ENCODE measurements around the gene MAP7D3.
"Not testable (repeated sequence)": the region's sequence is repeated elsewhere in the genome, so short reads cannot be mapped to it uniquely, and the experiment has no call there.

Gene MAP7D3

GRCh38 chrX:136251041-136251991 is at the start of gene MAP7D3:
TSS of gene MAP7D3 (minus strand) at chrX:136251400. CDS start at chrX:136251358, 42 bp downstream.
- FAIRE-seq = no peak

GRCh38 chrX:136300721-136301120 is 49.5 kb upstream of the MAP7D3 start, which contains the start of gene ADGRG4:
TSS of gene ADGRG4 (plus strand) at chrX:136300963. CDS start at chrX:136308778, 7,815 bp downstream.
- FAIRE-seq = not testable (repeated sequence)

- no peak for FAIRE-seq
Observed at GRCh38 chrX:136295380-136295779, 44.2 kb upstream of the MAP7D3 start.

- FAIRE-seq = no peak
Observed at GRCh38 chrX:136292656-136293055, 41.5 kb upstream of the MAP7D3 start.

- FAIRE-seq = no peak
Observed at GRCh38 chrX:136291824-136292223, 40.6 kb upstream of the MAP7D3 start.

GRCh38 chrX:136286375-136286774 is 35.2 kb upstream of the MAP7D3 start:
- not testable (repeated sequence) for FAIRE-seq

GRCh38 chrX:136275553-136275952 is 24.4 kb upstream of the MAP7D3 start:
- no peak for FAIRE-seq

GRCh38 chrX:136273986-136274385 is 22.8 kb upstream of the MAP7D3 start:
- no peak for FAIRE-seq

- FAIRE-seq = no peak
Observed at GRCh38 chrX:136272325-136272724, 21.1 kb upstream of the MAP7D3 start.

GRCh38 chrX:136271300-136271699 is 20.1 kb upstream of the MAP7D3 start:
- FAIRE-seq = no peak

- FAIRE-seq = no peak
Observed at GRCh38 chrX:136269921-136270320, 18.7 kb upstream of the MAP7D3 start.

GRCh38 chrX:136268051-136269048 is 17.1 kb upstream of the MAP7D3 start:
- peak; percentile 90 for FAIRE-seq

- no peak for FAIRE-seq
Observed at GRCh38 chrX:136266828-136267227, 15.6 kb upstream of the MAP7D3 start.

- no peak for FAIRE-seq
Observed at GRCh38 chrX:136262812-136263315, 11.7 kb upstream of the MAP7D3 start.

- no peak for FAIRE-seq
Observed at GRCh38 chrX:136262243-136262642, 11.0 kb upstream of the MAP7D3 start.

GRCh38 chrX:136261321-136261720 is 10.1 kb upstream of the MAP7D3 start:
- no peak for FAIRE-seq

GRCh38 chrX:136260776-136261175 is 9.6 kb upstream of the MAP7D3 start:
- FAIRE-seq = no peak

- no peak for FAIRE-seq
Observed at GRCh38 chrX:136259543-136259942, 8.3 kb upstream of the MAP7D3 start.

- FAIRE-seq = no peak
Observed at GRCh38 chrX:136258951-136259350, 7.8 kb upstream of the MAP7D3 start.

- no peak for FAIRE-seq
Observed at GRCh38 chrX:136256026-136256425, 4.8 kb upstream of the MAP7D3 start.

- FAIRE-seq = no peak
Observed at GRCh38 chrX:136255541-136255940, 4.3 kb upstream of the MAP7D3 start.

GRCh38 chrX:136250191-136251040 is 784 bp downstream of the MAP7D3 start:
- no peak for FAIRE-seq
